ENCODE measurements around the gene MCFD2. TPM values are rescaled to one million over a fixed set of nuclear protein-coding genes. Genes with fewer than 3 reads are reported as not detected.

Gene MCFD2
- total RNA-seq, 4 donors from 2014 or later: 21.5 to 60.4 (median 49.2) TPM

- no peak for DNase-seq
- TF ChIP-seq POLR2A (IDR thresholded peaks at IDR 0.05): no peak
- TF ChIP-seq CTCF (IDR thresholded peaks at IDR 0.05): no peak
- Histone ChIP-seq H3K9me3 (no peaks in the 10 kb centered on the region), H3K4me1 (peaks cover 0 to 24% (median 2%) of the 10 kb centered on the region in 4 donors), H3K27me3 (no peaks in the 10 kb centered on the region), H3K4me3 (no peak overlapping the region), H3K27ac (no peak overlapping the region), H3K36me3 (peaks cover 0 to 60% (median 0%) of the 10 kb centered on the region in 3 donors)
Measured at GRCh38 chr2:46952171-46952570, 36.6 kb upstream of the MCFD2 start.

- Histone ChIP-seq H3K36me3 (peaks cover 0 to 53% (median 0%) of the 10 kb centered on the region in 3 donors), H3K9me3 (no peaks in the 10 kb centered on the region), H3K4me1 (peaks cover 0 to 24% (median 4%) of the 10 kb centered on the region in 4 donors), H3K4me3 (no peak overlapping the region), H3K27ac (no peak overlapping the region), H3K27me3 (no peaks in the 10 kb centered on the region)
- DNase-seq: no peak
- TF ChIP-seq POLR2A (IDR thresholded peaks at IDR 0.05): no peak
Measured at GRCh38 chr2:46951290-46952064, 35.9 kb upstream of the MCFD2 start.

- Histone ChIP-seq H3K36me3 (peaks cover 0 to 45% (median 0%) of the 10 kb centered on the region in 3 donors), H3K9me3 (no peaks in the 10 kb centered on the region), H3K27me3 (no peaks in the 10 kb centered on the region), H3K4me1 (peaks cover 0 to 18% (median 4%) of the 10 kb centered on the region in 4 donors), H3K4me3 (no peak overlapping the region), H3K27ac (no peak overlapping the region)
- TF ChIP-seq POLR2A (IDR thresholded peaks at IDR 0.05) (no peak), CTCF (IDR thresholded peaks at IDR 0.05) (no peak)
- no peak for DNase-seq
Measured at GRCh38 chr2:46950314-46950713, 34.7 kb upstream of the MCFD2 start.

GRCh38 chr2:46947841-46948240 lies 32.2 kb upstream of the MCFD2 start:
- no peak for DNase-seq
- no peak for TF ChIP-seq POLR2A (IDR thresholded peaks at IDR 0.05)
- TF ChIP-seq CTCF (IDR thresholded peaks at IDR 0.05): no peak
- no peaks in the 10 kb centered on the region for H3K27me3 ChIP-seq
- H3K9me3 ChIP-seq: no peaks in the 10 kb centered on the region
- no peak overlapping the region for H3K4me3 ChIP-seq
- no peak overlapping the region for H3K27ac ChIP-seq
- H3K4me1 ChIP-seq: peaks cover 0 to 18% (median 11%) of the 10 kb centered on the region in 4 donors
- H3K36me3 ChIP-seq: peaks cover 0 to 36% (median 0%) of the 10 kb centered on the region in 3 donors

GRCh38 chr2:46945671-46946070 lies 30.1 kb upstream of the MCFD2 start:
- Histone ChIP-seq H3K4me3 (no peak overlapping the region), H3K9me3 (no peaks in the 10 kb centered on the region), H3K36me3 (peaks cover 0 to 17% (median 0%) of the 10 kb centered on the region in 3 donors), H3K27me3 (no peaks in the 10 kb centered on the region), H3K27ac (peak overlapping the region in 1 of 4 donors; percentile 13), H3K4me1 (peaks cover 0 to 23% (median 11%) of the 10 kb centered on the region in 4 donors)
- TF ChIP-seq CTCF (IDR thresholded peaks at IDR 0.05): no peak
- TF ChIP-seq POLR2A (IDR thresholded peaks at IDR 0.05): no peak
- DNase-seq: no peak
